ENCODE data around the gene HOMER3.

GRCh38 chr19:18906605-18907519 is 34.2 kb downstream of the HOMER3 start:
- TF ChIP-seq EP300 (IDR thresholded peaks at IDR 0.05; ENCODE audit: low read depth) (no peak), CTCF (IDR thresholded peaks at IDR 0.05) (no peak)
